ENCODE measurements around the gene POMT1. TPM values are rescaled to one million over a fixed set of nuclear protein-coding genes. Genes with fewer than 3 reads are reported as not detected.

The POMT1 gene
- total RNA-seq, 1 donor from 2014 or later: 31.1 TPM

- Histone ChIP-seq H3K4me3 (no peak overlapping the region), H3K27ac (no peak overlapping the region), H3K9ac (no peak overlapping the region), H3F3A (ENCODE audit: low read depth) (no peaks in the 10 kb centered on the region), H4K20me1 (ENCODE audit: low read depth) (no peaks in the 10 kb centered on the region), H3K79me2 (ENCODE audit: low read depth) (no peaks in the 10 kb centered on the region), H3K4me1 (no peaks in the 10 kb centered on the region), H3K4me2 (no peak overlapping the region), H3K36me3 (no peaks in the 10 kb centered on the region), H2AFZ (replicated peaks) (no peak overlapping the region), H3K27me3 (no peaks in the 10 kb centered on the region), H3K9me3 (ENCODE audit: low read depth) (no peaks in the 10 kb centered on the region)
- Mint-ChIP-seq H3K27me3 (ENCODE audit: insufficient read depth, low read depth) (peaks cover 3% of the 10 kb centered on the region), H3K27ac (no peak overlapping the region), H3K4me3 (no peak overlapping the region), H3K36me3 (peaks cover 29% of the 10 kb centered on the region), H3K4me1 (no peaks in the 10 kb centered on the region), H3K9me3 (no peaks in the 10 kb centered on the region)
- no peak for TF ChIP-seq EZH2 (IDR thresholded peaks at IDR 0.05)
- DNase-seq (ENCODE audit: low spot score): no peak
Observed at GRCh38 chr9:131516100-131516499, 13.4 kb downstream of the POMT1 start.

DNA sequence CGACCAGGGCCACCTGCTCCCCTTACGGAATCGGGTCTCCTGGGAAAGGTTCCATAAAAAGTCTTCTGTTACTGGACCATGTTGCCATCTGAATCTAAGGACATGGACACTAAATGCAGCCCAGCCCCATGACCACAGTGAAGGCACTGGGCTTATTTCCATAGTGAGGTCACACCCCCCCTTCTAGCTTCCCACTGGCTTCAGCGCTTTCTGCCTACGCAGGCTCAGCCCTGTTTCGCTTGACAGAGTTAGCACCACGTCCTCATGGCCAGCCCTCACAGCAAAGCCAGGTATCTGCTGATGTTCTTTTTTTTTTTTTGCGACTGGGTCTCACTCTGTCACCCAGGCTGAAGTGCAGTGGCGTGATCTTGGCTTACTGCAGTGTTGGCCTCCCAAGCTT is 14.2 kb downstream of the POMT1 start:
- no peaks in the 10 kb centered on the region for H3K9me3 ChIP-seq (ENCODE audit: low read depth)
- no peak overlapping the region for H3K27ac Mint-ChIP-seq

DNA sequence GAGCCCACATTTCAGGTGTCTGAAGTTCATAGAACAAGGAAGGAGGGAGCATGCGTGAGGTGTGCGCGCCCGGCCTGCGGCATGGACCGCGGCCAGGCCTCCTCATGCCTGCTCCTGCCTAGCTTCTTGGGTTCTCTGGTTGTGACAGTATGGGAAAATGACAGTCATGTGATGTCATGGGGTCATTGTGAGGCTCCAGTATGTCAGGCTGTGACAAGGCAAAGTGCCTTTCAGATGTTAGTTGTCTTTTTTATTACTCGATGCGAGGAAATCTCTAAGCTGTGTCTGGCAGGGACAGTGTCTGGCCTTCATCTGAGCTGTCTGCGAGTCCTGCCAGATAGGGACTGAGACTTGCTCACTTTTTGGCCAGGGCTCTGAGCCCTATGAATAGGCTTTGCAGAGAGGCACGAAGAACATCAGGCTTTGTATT is 15.1 kb downstream of the POMT1 start:
- Mint-ChIP-seq H3K4me1 (no peaks in the 10 kb centered on the region), H3K9me3 (no peaks in the 10 kb centered on the region), H3K27me3 (ENCODE audit: insufficient read depth, low read depth) (peaks cover 7% of the 10 kb centered on the region), H3K36me3 (peaks cover 24% of the 10 kb centered on the region), H3K27ac (no peak overlapping the region), H3K4me3 (peak overlapping the region; percentile 27)
- Histone ChIP-seq H4K20me1 (ENCODE audit: low read depth) (no peaks in the 10 kb centered on the region), H3K4me3 (no peak overlapping the region), H2AFZ (replicated peaks) (no peak overlapping the region), H3F3A (ENCODE audit: low read depth) (no peaks in the 10 kb centered on the region), H3K27ac (no peak overlapping the region), H3K36me3 (no peaks in the 10 kb centered on the region), H3K79me2 (ENCODE audit: low read depth) (no peaks in the 10 kb centered on the region), H3K9me3 (ENCODE audit: low read depth) (no peaks in the 10 kb centered on the region), H3K4me1 (no peaks in the 10 kb centered on the region), H3K4me2 (no peak overlapping the region), H3K27me3 (no peaks in the 10 kb centered on the region), H3K9ac (no peak overlapping the region)
- DNase-seq (ENCODE audit: low spot score): no peak
- TF ChIP-seq EZH2 (IDR thresholded peaks at IDR 0.05) (no peak), EZH2phosphoT487 (IDR thresholded peaks at IDR 0.05) (no peak), CTCF (IDR thresholded peaks at IDR 0.05) (no peak)

More for the DNA sequence above, 14.2 kb downstream of the POMT1 start:
- Histone ChIP-seq H3K27me3 (no peaks in the 10 kb centered on the region), H3K4me3 (no peak overlapping the region), H3K79me2 (ENCODE audit: low read depth) (no peaks in the 10 kb centered on the region), H2AFZ (replicated peaks) (no peak overlapping the region), H3K4me2 (no peak overlapping the region), H3K27ac (no peak overlapping the region), H3F3A (ENCODE audit: low read depth) (no peaks in the 10 kb centered on the region), H3K4me1 (no peaks in the 10 kb centered on the region), H4K20me1 (ENCODE audit: low read depth) (no peaks in the 10 kb centered on the region), H3K36me3 (no peaks in the 10 kb centered on the region), H3K9ac (no peak overlapping the region)
- Mint-ChIP-seq H3K9me3 (no peaks in the 10 kb centered on the region), H3K27me3 (ENCODE audit: insufficient read depth, low read depth) (peaks cover 3% of the 10 kb centered on the region), H3K4me1 (no peaks in the 10 kb centered on the region), H3K36me3 (peaks cover 28% of the 10 kb centered on the region), H3K4me3 (no peak overlapping the region)
- DNase-seq (ENCODE audit: low spot score): no peak
- TF ChIP-seq EZH2phosphoT487 (IDR thresholded peaks at IDR 0.05) (no peak), EZH2 (IDR thresholded peaks at IDR 0.05) (no peak), CTCF (IDR thresholded peaks at IDR 0.05) (no peak)

- H3K4me3 Mint-ChIP-seq: no peak overlapping the region
- no peak overlapping the region for H3K4me3 ChIP-seq
- no peaks in the 10 kb centered on the region for H3K9me3 Mint-ChIP-seq
- H3K79me2 ChIP-seq (ENCODE audit: low read depth): no peaks in the 10 kb centered on the region
- peaks cover 24% of the 10 kb centered on the region for H3K36me3 Mint-ChIP-seq
- TF ChIP-seq EZH2 (IDR thresholded peaks at IDR 0.05) (no peak), CTCF (IDR thresholded peaks at IDR 0.05) (no peak), EZH2phosphoT487 (IDR thresholded peaks at IDR 0.05) (no peak)
- no peaks in the 10 kb centered on the region for H3K4me1 ChIP-seq
- DNase-seq (ENCODE audit: low spot score): no peak
- H3K27ac Mint-ChIP-seq: no peak overlapping the region
- H4K20me1 ChIP-seq (ENCODE audit: low read depth): no peaks in the 10 kb centered on the region
- no peak overlapping the region for H2AFZ ChIP-seq (replicated peaks)
- no peaks in the 10 kb centered on the region for H3K4me1 Mint-ChIP-seq
- H3F3A ChIP-seq (ENCODE audit: low read depth): no peaks in the 10 kb centered on the region
- no peaks in the 10 kb centered on the region for H3K27me3 ChIP-seq
- H3K4me2 ChIP-seq: no peak overlapping the region
- no peak overlapping the region for H3K9ac ChIP-seq
- H3K27me3 Mint-ChIP-seq (ENCODE audit: insufficient read depth, low read depth): peaks cover 6% of the 10 kb centered on the region
- H3K9me3 ChIP-seq (ENCODE audit: low read depth): no peaks in the 10 kb centered on the region
- no peak overlapping the region for H3K27ac ChIP-seq
- H3K36me3 ChIP-seq: no peaks in the 10 kb centered on the region
Observed at GRCh38 chr9:131518553-131518952, 15.8 kb downstream of the POMT1 start.
